HepG2 (cell line): ENCODE data around the gene OTUB2. TPM values are rescaled to one million over a fixed set of nuclear protein-coding genes. Genes with fewer than 3 reads are reported as not detected.

Experiments
- ATF1 ChIP-seq: IDR thresholded peaks from 2 replicates; pipeline ENCODE4 v1.6.1; 2016; ENCODE audit warnings: mild to moderate bottlenecking, control low read depth
- ETV6 ChIP-seq: sonication (generic); formaldehyde crosslinking; conservative IDR thresholded peaks from 2 replicates; pipeline ENCODE4 v1.4.0; 2020; ENCODE audit warnings: missing genetic modification reagents
- FLYWCH1 ChIP-seq: sonication (generic); formaldehyde crosslinking; IDR thresholded peaks from 2 replicates; pipeline ENCODE4 v1.8.1; 2023; ENCODE audit warnings: mild to moderate bottlenecking, missing genetic modification reagents
- GABPA ChIP-seq, 2 experiments: IDR thresholded peaks; 2 replicates each; pipeline ENCODE4 v1.6.1; 2011 to 2016; ENCODE audit warnings: low read depth in 2 of 2, low read length in 1 of 2, missing biosample characterization in 1 of 2, missing genetic modification characterization in 1 of 2
- GFI1 ChIP-seq: sonication (generic); formaldehyde crosslinking; IDR thresholded peaks from 2 replicates; pipeline ENCODE4 v1.5.0; 2020; ENCODE audit warnings: missing genetic modification reagents, mild to moderate bottlenecking, borderline replicate concordance
- HMGA1 ChIP-seq: sonication (generic); formaldehyde crosslinking; conservative IDR thresholded peaks from 2 replicates; pipeline ENCODE4 v1.4.0; 2020; ENCODE audit warnings: missing genetic modification reagents
- HMGXB3 ChIP-seq: sonication (generic); formaldehyde crosslinking; IDR thresholded peaks from 2 replicates; pipeline ENCODE4 v1.4.0; 2020; ENCODE audit warnings: missing genetic modification reagents, borderline replicate concordance
- ISL2 ChIP-seq: sonication (generic); formaldehyde crosslinking; IDR thresholded peaks from 2 replicates; pipeline ENCODE4 v1.5.0; 2020; ENCODE audit warnings: missing genetic modification reagents
- JDP2 ChIP-seq: sonication (generic); formaldehyde crosslinking; IDR thresholded peaks from 2 replicates; pipeline ENCODE4 v1.8.1; 2022; ENCODE audit warnings: missing genetic modification reagents, borderline replicate concordance
- MAFG ChIP-seq: sonication (generic); formaldehyde crosslinking; IDR thresholded peaks from 2 replicates; pipeline ENCODE4 v1.5.1; 2020; ENCODE audit warnings: mild to moderate bottlenecking, missing genetic modification reagents
- PCBP2 ChIP-seq: fragments of 200-400 bp; formaldehyde crosslinking; optimal IDR thresholded peaks from 2 replicates; pipeline ENCODE3; 2018; ENCODE audit warnings: low read length, low read depth; ENCODE audit not compliant: poor library complexity, severe bottlenecking
- PRDM15 ChIP-seq: sonication (generic); formaldehyde crosslinking; IDR thresholded peaks from 2 replicates; pipeline ENCODE4 v1.4.0; 2020; ENCODE audit warnings: missing genetic modification reagents
- RFXANK ChIP-seq: IDR thresholded peaks from 2 replicates; pipeline ENCODE4 v1.6.1; 2016
- SIX1 ChIP-seq: sonication (generic); formaldehyde crosslinking; IDR thresholded peaks from 2 replicates; pipeline ENCODE4 v1.4.0; 2020; ENCODE audit warnings: missing genetic modification reagents, borderline replicate concordance
- ZNF18 ChIP-seq: sonication (generic); formaldehyde crosslinking; IDR thresholded peaks from 2 replicates; pipeline ENCODE4 v1.8.0; 2022; ENCODE audit warnings: mild to moderate bottlenecking, missing genetic modification reagents; ENCODE audit not compliant: insufficient replicate concordance
- ZNF431 ChIP-seq: sonication (generic); formaldehyde crosslinking; IDR thresholded peaks from 2 replicates; pipeline ENCODE4 v1.9.0; 2022; ENCODE audit warnings: missing genetic modification reagents, low read depth, mild to moderate bottlenecking, borderline replicate concordance
- ZNF563 ChIP-seq: sonication (generic); formaldehyde crosslinking; IDR thresholded peaks from 2 replicates; pipeline ENCODE4 v1.8.0; 2022; ENCODE audit warnings: mild to moderate bottlenecking, moderate library complexity, missing genetic modification reagents
- ZNF569 ChIP-seq: sonication (generic); formaldehyde crosslinking; IDR thresholded peaks from 2 replicates; pipeline ENCODE4 v1.5.0; 2020; ENCODE audit warnings: mild to moderate bottlenecking, missing genetic modification reagents, moderate library complexity, borderline replicate concordance
- ZNF800 ChIP-seq: sonication (generic); formaldehyde crosslinking; IDR thresholded peaks from 2 replicates; pipeline ENCODE4 v1.4.0; 2020; ENCODE audit warnings: missing genetic modification reagents
- ZNF891 ChIP-seq: sonication (generic); formaldehyde crosslinking; IDR thresholded peaks from 2 replicates; pipeline ENCODE4 v1.5.0; 2020; ENCODE audit warnings: mild to moderate bottlenecking, missing genetic modification reagents
- polyA plus RNA-seq, 8 experiments: library from polyadenylated mRNA; depleted of rRNA in 3 of 8; stranded (reverse) in 7 of 8; unstranded in 1 of 8; fragments of >200 nt; fragmentation: Illumina TruSeq in 4 of 8; extraction: Trizol in 4 of 8; gene quantifications; 2 replicates each; pipeline versions ENCODE4 v1.2.1 to v1.2.3, GENCODE V29; 2011 to 2016; ENCODE audit warnings: low read depth in 4 of 8, missing spikeins in 1 of 8, mixed read lengths in 1 of 8; ENCODE audit not compliant: insufficient read depth in 1 of 8
- total RNA-seq, 5 experiments: library from RNA; depleted of rRNA; stranded (reverse); fragments of >200 nt; fragmentation: Illumina TruSeq; extraction: Trizol; gene quantifications; 2 replicates each; pipeline ENCODE4 v1.2.3, GENCODE V29; 2016; ENCODE audit warnings: low read depth in 1 of 5

Gene OTUB2
- total and polyA plus RNA-seq, 2 of the 13 experiments (the other 11 are each of a cell fraction or from before 2014, with no cell fraction given) = 2.2 to 2.4 TPM

GRCh38 chr14:93984987-93985410, 41.1 kb upstream of the OTUB2 start (continued):
- TF ChIP-seq HMGXB3 (CRISPR knock-in tag) = no peak
- TF ChIP-seq FLYWCH1 (CRISPR knock-in tag) = no peak
- TF ChIP-seq RFXANK (CRISPR knock-in tag) = no peak
- TF ChIP-seq PCBP2 = no peak
- TF ChIP-seq JDP2 (CRISPR knock-in tag) = no peak
- no peak for TF ChIP-seq ZNF431 (CRISPR knock-in tag)
- TF ChIP-seq ZNF800 (CRISPR knock-in tag) = no peak
- TF ChIP-seq MAFG (CRISPR knock-in tag) = no peak
- TF ChIP-seq ETV6 (CRISPR knock-in tag) = no peak
- no peak for TF ChIP-seq SIX1 (CRISPR knock-in tag)
- no peak for TF ChIP-seq ZNF563
- no peak for TF ChIP-seq HMGA1
- TF ChIP-seq ATF1 = no peak
- TF ChIP-seq GABPA (IDR thresholded peaks at IDR 0.05; ENCODE audit: low read depth, low read length) = no peak
- TF ChIP-seq GABPA (CRISPR knock-in tag; IDR thresholded peaks at IDR 0.05; ENCODE audit: low read depth) = no peak
- TF ChIP-seq ZNF18 (CRISPR knock-in tag) = no peak
- TF ChIP-seq ZNF891 (CRISPR knock-in tag) = no peak
- no peak for TF ChIP-seq GFI1 (CRISPR knock-in tag)
- no peak for TF ChIP-seq ISL2 (CRISPR knock-in tag)
- no peak for TF ChIP-seq ZNF569 (CRISPR knock-in tag)
- TF ChIP-seq PRDM15 (CRISPR knock-in tag) = no peak
